ENCODE data around the gene WWTR1. TPM values are rescaled to one million over a fixed set of nuclear protein-coding genes. Genes with fewer than 3 reads are reported as not detected.

WWTR1 gene
- total RNA-seq, 4 donors from 2014 or later, result 11.3 to 30.7 (median 17.6) TPM

GRCh38 chr3:149535333-149535685 lies 122.5 kb downstream of the WWTR1 start:
- ATAC-seq (no peak), DNase-seq (no peak)
- in situ Hi-C loops (cut with MboI; ENCODE audit: low sequenced_read_pairs in 4 of 4) (loop anchor here in 1 of 4 donors (25.0 kb wide), 1 partner anchor 102 kb away; no protein-coding TSS in a partner anchor), intact Hi-C loops (cut with DNase I; ENCODE audit: low total_unique reads) (no loop called here)
- Histone ChIP-seq H3K27ac (peak overlapping the region in 1 of 4 donors; percentile 7), H3K36me3 (no peaks in the 10 kb centered on the region), H3K4me1 (peaks cover 25 to 26% of the 10 kb centered on the region in 2 donors), H3K4me3 (no peak overlapping the region), H3K27me3 (no peaks in the 10 kb centered on the region), H3K9me3 (no peaks in the 10 kb centered on the region)
- no peak for TF ChIP-seq POLR2A (IDR thresholded peaks at IDR 0.05)
- no peak for TF ChIP-seq CTCF (IDR thresholded peaks at IDR 0.05 in 4 of 5, conservative IDR thresholded peaks at IDR 0.05 in 1 of 5)

- Histone ChIP-seq H3K9me3 (no peaks in the 10 kb centered on the region), H3K36me3 (no peaks in the 10 kb centered on the region), H3K27me3 (no peaks in the 10 kb centered on the region), H3K27ac (peak overlapping the region in 1 of 4 donors; percentile 7), H3K4me3 (no peak overlapping the region), H3K4me1 (peaks cover 22 to 25% of the 10 kb centered on the region in 2 donors)
- DNase-seq (no peak), ATAC-seq (no peak)
- no peak for TF ChIP-seq CTCF (IDR thresholded peaks at IDR 0.05 in 4 of 5, conservative IDR thresholded peaks at IDR 0.05 in 1 of 5)
- TF ChIP-seq POLR2A (IDR thresholded peaks at IDR 0.05), result no peak
- intact Hi-C loops (cut with DNase I; ENCODE audit: low total_unique reads) (loop anchor here (5.0 kb wide), 2 partner anchors 122 to 182 kb away; partner anchors contain the start of gene WWTR1), in situ Hi-C loops (cut with MboI; ENCODE audit: low sequenced_read_pairs in 4 of 4) (loop anchor here in 1 of 4 donors (25.0 kb wide), 1 partner anchor 102 kb away; no protein-coding TSS in a partner anchor)
Observed at GRCh38 chr3:149534671-149535332, 123.0 kb downstream of the WWTR1 start.

- H3K27ac ChIP-seq, result no peak overlapping the region
- no peaks in the 10 kb centered on the region for H3K9me3 ChIP-seq
- in situ Hi-C loops (cut with MboI; ENCODE audit: low sequenced_read_pairs in 4 of 4) (loop anchor here in 1 of 4 donors (25.0 kb wide), 1 partner anchor 103 kb away; no protein-coding TSS in a partner anchor), intact Hi-C loops (cut with DNase I; ENCODE audit: low total_unique reads) (loop anchor here (5.0 kb wide), 2 partner anchors 123 to 183 kb away; partner anchors contain the start of gene WWTR1)
- TF ChIP-seq POLR2A (IDR thresholded peaks at IDR 0.05), result no peak
- TF ChIP-seq CTCF (IDR thresholded peaks at IDR 0.05 in 4 of 5, conservative IDR thresholded peaks at IDR 0.05 in 1 of 5), result no peak
- peaks cover 18 to 25% of the 10 kb centered on the region in 2 donors for H3K4me1 ChIP-seq
- H3K27me3 ChIP-seq, result no peaks in the 10 kb centered on the region
- ATAC-seq (no peak), DNase-seq (no peak)
- H3K36me3 ChIP-seq, result no peaks in the 10 kb centered on the region
- H3K4me3 ChIP-seq, result no peak overlapping the region
Observed at GRCh38 chr3:149534082-149534481, 123.7 kb downstream of the WWTR1 start.

- DNase-seq, result no peak
- Histone ChIP-seq H3K27ac (no peak overlapping the region), H3K4me3 (no peak overlapping the region), H3K9me3 (no peaks in the 10 kb centered on the region), H3K27me3 (no peaks in the 10 kb centered on the region), H3K36me3 (no peaks in the 10 kb centered on the region), H3K4me1 (peaks cover 24 to 25% of the 10 kb centered on the region in 2 donors)
- no peak for ATAC-seq
- TF ChIP-seq POLR2A (IDR thresholded peaks at IDR 0.05) (no peak), CTCF (IDR thresholded peaks at IDR 0.05 in 4 of 5, conservative IDR thresholded peaks at IDR 0.05 in 1 of 5) (no peak)
- in situ Hi-C loops (cut with MboI; ENCODE audit: low sequenced_read_pairs in 4 of 4) (loop anchor here in 1 of 4 donors (25.0 kb wide), 1 partner anchor 105 kb away; no protein-coding TSS in a partner anchor), intact Hi-C loops (cut with DNase I; ENCODE audit: low total_unique reads) (loop anchor here (5.0 kb wide), 2 partner anchors 125 to 185 kb away; partner anchors contain the start of gene WWTR1)
Observed at GRCh38 chr3:149532489-149533180, 125.2 kb downstream of the WWTR1 start.
